GM21825 (cell line): Measurements from ENCODE around the gene FAM216A.
"Not testable (repeated sequence)": the region's sequence is repeated elsewhere in the genome, so short reads cannot be mapped to it uniquely, and the experiment has no call there.

Experiments
- ATAC-seq: cut with Tn5 transposase; IDR thresholded peaks from one replicate; pipeline ENCODE4 v1.9.1; 2021; ENCODE audit warnings: mild to moderate bottlenecking, moderate library complexity; ENCODE audit not compliant: unreplicated experiment

The FAM216A gene

GRCh38 chr12:110498984-110499706, 30.5 kb downstream of the FAM216A start:
- no peak for ATAC-seq

- peak; percentile 6 for ATAC-seq
Measured at GRCh38 chr12:110501399-110501751, 32.7 kb downstream of the FAM216A start.

GRCh38 chr12:110501752-110502738, 33.4 kb downstream of the FAM216A start, which contains the start of the genes RAD9B and VPS29:
Gene RAD9B, plus strand, starts transcription at chr12:110502331. Its CDS starts 7 bp downstream, at chr12:110502338.
Gene VPS29, minus strand, starts transcription at chr12:110502111. Its CDS starts 60 bp downstream, at chr12:110502051.
- ATAC-seq: peak; percentile 90

GRCh38 chr12:110503432-110503831, 34.8 kb downstream of the FAM216A start:
- no peak for ATAC-seq

- no peak for ATAC-seq
Measured at GRCh38 chr12:110505332-110505731, 36.7 kb downstream of the FAM216A start.

GRCh38 chr12:110508071-110508586, 39.5 kb downstream of the FAM216A start:
- ATAC-seq: no peak

GRCh38 chr12:110513842-110514241, 45.2 kb downstream of the FAM216A start:
- no peak for ATAC-seq

- no peak for ATAC-seq
Measured at GRCh38 chr12:110514363-110514762, 45.7 kb downstream of the FAM216A start.

- ATAC-seq: no peak
Measured at GRCh38 chr12:110516995-110517394, 48.4 kb downstream of the FAM216A start.

- not testable (repeated sequence) for ATAC-seq
Measured at GRCh38 chr12:110518014-110518413, 49.4 kb downstream of the FAM216A start.

- ATAC-seq: not testable (repeated sequence)
Measured at GRCh38 chr12:110520876-110521712, 52.4 kb downstream of the FAM216A start.

GRCh38 chr12:110528277-110528839, 59.7 kb downstream of the FAM216A start:
- no peak for ATAC-seq

- no peak for ATAC-seq
Measured at GRCh38 chr12:110530511-110530910, 61.9 kb downstream of the FAM216A start.

GRCh38 chr12:110531741-110532333, 63.2 kb downstream of the FAM216A start:
- peak; percentile 82 for ATAC-seq

- ATAC-seq: no peak
Measured at GRCh38 chr12:110532644-110533043, 64.0 kb downstream of the FAM216A start.

GRCh38 chr12:110533607-110534006, 65.0 kb downstream of the FAM216A start:
- no peak for ATAC-seq

GRCh38 chr12:110534811-110535210, 66.2 kb downstream of the FAM216A start:
- no peak for ATAC-seq

- ATAC-seq: no peak
Measured at GRCh38 chr12:110536834-110537604, 68.4 kb downstream of the FAM216A start.
